ENCODE results near the gene PJA1.

The PJA1 gene

GRCh38 chrX:69151866-69152284, 13.4 kb downstream of the PJA1 start:
- Histone ChIP-seq H3K36me3 (replicated peaks; ENCODE audit: low read depth, low read length) (no peaks in the 10 kb centered on the region), H3K79me2 (ENCODE audit: low read length) (no peaks in the 10 kb centered on the region), H3K4me2 (ENCODE audit: low read length) (no peak overlapping the region), H4K20me1 (ENCODE audit: insufficient read depth, low read length) (no peaks in the 10 kb centered on the region), H2AFZ (ENCODE audit: low read depth, low read length) (no peak overlapping the region), H3K9ac (ENCODE audit: low read length) (no peak overlapping the region), H3K27me3 (ENCODE audit: low read depth, low read length) (no peaks in the 10 kb centered on the region), H3K9me3 (ENCODE audit: insufficient read depth, low read length) (no peaks in the 10 kb centered on the region), H3K4me1 (ENCODE audit: low read length) (peaks cover 4% of the 10 kb centered on the region), H3K27ac (ENCODE audit: low read length) (no peak overlapping the region), H3K4me3 (ENCODE audit: low read length) (no peak overlapping the region)
- no peak for TF ChIP-seq EZH2phosphoT487 (IDR thresholded peaks at IDR 0.05; ENCODE audit: low read depth)
- no peak for TF ChIP-seq CTCF (IDR thresholded peaks at IDR 0.05; ENCODE audit: low read depth, low read length)

GRCh38 chrX:69150281-69150960, 14.8 kb downstream of the PJA1 start:
- TF ChIP-seq CTCF (IDR thresholded peaks at IDR 0.05; ENCODE audit: low read depth, low read length) = no peak
- no peak for TF ChIP-seq EZH2phosphoT487 (IDR thresholded peaks at IDR 0.05; ENCODE audit: low read depth)
- no peak overlapping the region for H3K9ac ChIP-seq (ENCODE audit: low read length)
- peaks cover 10% of the 10 kb centered on the region for H3K4me1 ChIP-seq (ENCODE audit: low read length)
- H3K4me2 ChIP-seq (ENCODE audit: low read length) = no peak overlapping the region
- H3K79me2 ChIP-seq (ENCODE audit: low read length) = no peaks in the 10 kb centered on the region
- no peaks in the 10 kb centered on the region for H4K20me1 ChIP-seq (ENCODE audit: insufficient read depth, low read length)
- H3K9me3 ChIP-seq (ENCODE audit: insufficient read depth, low read length) = no peaks in the 10 kb centered on the region
- no peak overlapping the region for H3K4me3 ChIP-seq (ENCODE audit: low read length)
- no peak overlapping the region for H3K27ac ChIP-seq (ENCODE audit: low read length)
- no peak overlapping the region for H2AFZ ChIP-seq (ENCODE audit: low read depth, low read length)
- H3K27me3 ChIP-seq (ENCODE audit: low read depth, low read length) = no peaks in the 10 kb centered on the region
- no peaks in the 10 kb centered on the region for H3K36me3 ChIP-seq (replicated peaks; ENCODE audit: low read depth, low read length)

- Histone ChIP-seq H3K9ac (ENCODE audit: low read length) (no peak overlapping the region), H3K4me3 (ENCODE audit: low read length) (no peak overlapping the region), H3K4me1 (ENCODE audit: low read length) (peaks cover 10% of the 10 kb centered on the region), H3K9me3 (ENCODE audit: insufficient read depth, low read length) (no peaks in the 10 kb centered on the region), H4K20me1 (ENCODE audit: insufficient read depth, low read length) (no peaks in the 10 kb centered on the region), H3K36me3 (replicated peaks; ENCODE audit: low read depth, low read length) (no peaks in the 10 kb centered on the region), H3K27me3 (ENCODE audit: low read depth, low read length) (no peaks in the 10 kb centered on the region), H2AFZ (ENCODE audit: low read depth, low read length) (no peak overlapping the region), H3K4me2 (ENCODE audit: low read length) (no peak overlapping the region), H3K27ac (ENCODE audit: low read length) (no peak overlapping the region), H3K79me2 (ENCODE audit: low read length) (no peaks in the 10 kb centered on the region)
- TF ChIP-seq EZH2phosphoT487 (IDR thresholded peaks at IDR 0.05; ENCODE audit: low read depth) (no peak), CTCF (IDR thresholded peaks at IDR 0.05; ENCODE audit: low read depth, low read length) (no peak)
Observed at GRCh38 chrX:69149466-69150280, 15.6 kb downstream of the PJA1 start.

- H3K4me1 ChIP-seq (ENCODE audit: low read length) = peaks cover 10% of the 10 kb centered on the region
- H3K4me2 ChIP-seq (ENCODE audit: low read length) = no peak overlapping the region
- no peaks in the 10 kb centered on the region for H4K20me1 ChIP-seq (ENCODE audit: insufficient read depth, low read length)
- TF ChIP-seq EZH2phosphoT487 (IDR thresholded peaks at IDR 0.05; ENCODE audit: low read depth) (no peak), CTCF (IDR thresholded peaks at IDR 0.05; ENCODE audit: low read depth, low read length) (no peak)
- no peak overlapping the region for H3K4me3 ChIP-seq (ENCODE audit: low read length)
- no peak overlapping the region for H2AFZ ChIP-seq (ENCODE audit: low read depth, low read length)
- H3K27ac ChIP-seq (ENCODE audit: low read length) = no peak overlapping the region
- no peak overlapping the region for H3K9ac ChIP-seq (ENCODE audit: low read length)
- no peaks in the 10 kb centered on the region for H3K79me2 ChIP-seq (ENCODE audit: low read length)
- no peaks in the 10 kb centered on the region for H3K36me3 ChIP-seq (replicated peaks; ENCODE audit: low read depth, low read length)
- H3K9me3 ChIP-seq (ENCODE audit: insufficient read depth, low read length) = no peaks in the 10 kb centered on the region
- H3K27me3 ChIP-seq (ENCODE audit: low read depth, low read length) = no peaks in the 10 kb centered on the region
Observed at GRCh38 chrX:69148946-69149345, 16.3 kb downstream of the PJA1 start.
